ENCODE measurements around the gene RBMXL3.

DNA sequence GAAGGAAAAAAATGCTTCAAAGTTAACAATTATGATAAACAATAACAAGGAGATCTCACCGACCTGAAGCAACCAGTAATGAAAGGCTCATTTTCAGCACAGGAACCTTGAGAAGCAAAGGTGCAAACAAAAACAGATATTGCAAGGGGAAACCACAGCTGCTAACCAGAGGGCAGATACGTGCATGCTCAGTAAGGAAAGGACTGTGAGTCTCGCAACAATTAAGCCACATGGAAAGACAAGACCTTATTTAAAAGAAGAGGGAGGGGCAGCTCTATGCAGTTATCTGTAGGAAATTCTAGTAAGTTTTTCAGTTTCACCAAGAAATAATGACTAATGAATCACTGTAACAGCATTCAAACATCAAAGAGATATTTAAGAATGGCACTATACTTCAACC lies 25.4 kb downstream of the RBMXL3 start:
- TF ChIP-seq, protein P1, sequence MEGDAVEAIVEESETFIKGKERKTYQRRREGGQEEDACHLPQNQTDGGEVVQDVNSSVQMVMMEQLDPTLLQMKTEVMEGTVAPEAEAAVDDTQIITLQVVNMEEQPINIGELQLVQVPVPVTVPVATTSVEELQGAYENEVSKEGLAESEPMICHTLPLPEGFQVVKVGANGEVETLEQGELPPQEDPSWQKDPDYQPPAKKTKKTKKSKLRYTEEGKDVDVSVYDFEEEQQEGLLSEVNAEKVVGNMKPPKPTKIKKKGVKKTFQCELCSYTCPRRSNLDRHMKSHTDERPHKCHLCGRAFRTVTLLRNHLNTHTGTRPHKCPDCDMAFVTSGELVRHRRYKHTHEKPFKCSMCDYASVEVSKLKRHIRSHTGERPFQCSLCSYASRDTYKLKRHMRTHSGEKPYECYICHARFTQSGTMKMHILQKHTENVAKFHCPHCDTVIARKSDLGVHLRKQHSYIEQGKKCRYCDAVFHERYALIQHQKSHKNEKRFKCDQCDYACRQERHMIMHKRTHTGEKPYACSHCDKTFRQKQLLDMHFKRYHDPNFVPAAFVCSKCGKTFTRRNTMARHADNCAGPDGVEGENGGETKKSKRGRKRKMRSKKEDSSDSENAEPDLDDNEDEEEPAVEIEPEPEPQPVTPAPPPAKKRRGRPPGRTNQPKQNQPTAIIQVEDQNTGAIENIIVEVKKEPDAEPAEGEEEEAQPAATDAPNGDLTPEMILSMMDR (IDR thresholded peaks at IDR 0.05): no peak
- TF ChIP-seq POLR2A (IDR thresholded peaks at IDR 0.05): no peak
